ENCODE results near the gene SAMD4A. TPM values are rescaled to one million over a fixed set of nuclear protein-coding genes. Genes with fewer than 3 reads are reported as not detected.

Gene SAMD4A
- total and polyA plus RNA-seq, 4 donors, result 17.5 to 31.6 (median 24.5) TPM

GRCh38 chr14:54808326-54809161, 241.6 kb downstream of the SAMD4A start:
- peaks cover 14% of the 10 kb centered on the region for H3K4me1 ChIP-seq (ENCODE audit: control insufficient read depth, insufficient read depth, low read length)

GRCh38 chr14:54809767-54810166, 242.8 kb downstream of the SAMD4A start:
- H3K4me3 ChIP-seq (ENCODE audit: low read depth, low read length), result no peak overlapping the region
- no peaks in the 10 kb centered on the region for H3K9me3 ChIP-seq (ENCODE audit: control insufficient read depth, insufficient read depth, low read length)
- peaks cover 2% of the 10 kb centered on the region for H3K27me3 ChIP-seq (ENCODE audit: control insufficient read depth, insufficient read depth, low read length)
- peaks cover 14% of the 10 kb centered on the region for H3K4me1 ChIP-seq (ENCODE audit: control insufficient read depth, insufficient read depth, low read length)
- H3K27ac ChIP-seq (ENCODE audit: low read depth, low read length), result no peak overlapping the region
- 97% methylated on average over 5 of the region's 8 CpGs for WGBS (ENCODE audit: insufficient coverage)
- no peak for DNase-seq (ENCODE audit: low read depth in 4 of 6, low spot score in 6 of 6)
- H3K36me3 ChIP-seq (ENCODE audit: control insufficient read depth, insufficient read depth, low read length), result no peaks in the 10 kb centered on the region

More at GRCh38 chr14:54808326-54809161, 241.6 kb downstream of the SAMD4A start:
- H3K27ac ChIP-seq (ENCODE audit: low read depth, low read length), result no peak overlapping the region
- no peaks in the 10 kb centered on the region for H3K9me3 ChIP-seq (ENCODE audit: control insufficient read depth, insufficient read depth, low read length)
- DNase-seq (ENCODE audit: low read depth in 4 of 6, low spot score in 6 of 6), result no peak
- H3K36me3 ChIP-seq (ENCODE audit: control insufficient read depth, insufficient read depth, low read length), result no peaks in the 10 kb centered on the region
- 64% methylated on average over 3 of the region's 8 CpGs for WGBS (ENCODE audit: insufficient coverage)
- peaks cover 2% of the 10 kb centered on the region for H3K27me3 ChIP-seq (ENCODE audit: control insufficient read depth, insufficient read depth, low read length)
- no peak overlapping the region for H3K4me3 ChIP-seq (ENCODE audit: low read depth, low read length)

- H3K27ac ChIP-seq (ENCODE audit: low read depth, low read length), result no peak overlapping the region
- WGBS (ENCODE audit: insufficient coverage), result 66% methylated on average over 3 of the region's 6 CpGs
- peaks cover 4% of the 10 kb centered on the region for H3K4me1 ChIP-seq (ENCODE audit: control insufficient read depth, insufficient read depth, low read length)
- no peaks in the 10 kb centered on the region for H3K27me3 ChIP-seq (ENCODE audit: control insufficient read depth, insufficient read depth, low read length)
- no peak for DNase-seq (ENCODE audit: low read depth in 4 of 6, low spot score in 6 of 6)
- H3K4me3 ChIP-seq (ENCODE audit: low read depth, low read length), result no peak overlapping the region
- H3K36me3 ChIP-seq (ENCODE audit: control insufficient read depth, insufficient read depth, low read length), result no peaks in the 10 kb centered on the region
- H3K9me3 ChIP-seq (ENCODE audit: control insufficient read depth, insufficient read depth, low read length), result no peaks in the 10 kb centered on the region
Measured at GRCh38 chr14:54812617-54813016, 245.7 kb downstream of the SAMD4A start.

- WGBS (ENCODE audit: insufficient coverage), result 100% methylated on average over 1 of the region's 2 CpGs
Measured at GRCh38 chr14:54813081-54813480, 246.2 kb downstream of the SAMD4A start.

GRCh38 chr14:54814076-54814475, 247.1 kb downstream of the SAMD4A start:
- Histone ChIP-seq H3K27me3 (ENCODE audit: control insufficient read depth, insufficient read depth, low read length) (no peaks in the 10 kb centered on the region), H3K4me1 (ENCODE audit: control insufficient read depth, insufficient read depth, low read length) (peaks cover 9% of the 10 kb centered on the region), H3K9me3 (ENCODE audit: control insufficient read depth, insufficient read depth, low read length) (no peaks in the 10 kb centered on the region), H3K36me3 (ENCODE audit: control insufficient read depth, insufficient read depth, low read length) (no peaks in the 10 kb centered on the region), H3K4me3 (ENCODE audit: low read depth, low read length) (no peak overlapping the region), H3K27ac (ENCODE audit: low read depth, low read length) (no peak overlapping the region)
- DNase-seq (ENCODE audit: low read depth in 4 of 6, low spot score in 6 of 6), result no peak
- WGBS (ENCODE audit: insufficient coverage), result 82% methylated on average over 3 of the region's 5 CpGs

More at GRCh38 chr14:54813081-54813480, 246.2 kb downstream of the SAMD4A start:
- Histone ChIP-seq H3K27me3 (ENCODE audit: control insufficient read depth, insufficient read depth, low read length) (no peaks in the 10 kb centered on the region), H3K4me1 (ENCODE audit: control insufficient read depth, insufficient read depth, low read length) (peaks cover 5% of the 10 kb centered on the region), H3K9me3 (ENCODE audit: control insufficient read depth, insufficient read depth, low read length) (no peaks in the 10 kb centered on the region), H3K36me3 (ENCODE audit: control insufficient read depth, insufficient read depth, low read length) (no peaks in the 10 kb centered on the region), H3K27ac (ENCODE audit: low read depth, low read length) (no peak overlapping the region), H3K4me3 (ENCODE audit: low read depth, low read length) (no peak overlapping the region)
- DNase-seq (ENCODE audit: low read depth in 4 of 6, low spot score in 6 of 6), result no peak

GRCh38 chr14:54815016-54815415, 248.1 kb downstream of the SAMD4A start:
- 74% methylated on average over 12 of the region's 12 CpGs for WGBS (ENCODE audit: insufficient coverage)

GRCh38 chr14:54815515-54815914, 248.6 kb downstream of the SAMD4A start:
- no peak overlapping the region for H3K27ac ChIP-seq (ENCODE audit: low read depth, low read length)
- H3K36me3 ChIP-seq (ENCODE audit: control insufficient read depth, insufficient read depth, low read length), result no peaks in the 10 kb centered on the region
- H3K27me3 ChIP-seq (ENCODE audit: control insufficient read depth, insufficient read depth, low read length), result no peaks in the 10 kb centered on the region
- no peak for DNase-seq (ENCODE audit: low read depth in 4 of 6, low spot score in 6 of 6)
- no peak overlapping the region for H3K4me3 ChIP-seq (ENCODE audit: low read depth, low read length)
- H3K4me1 ChIP-seq (ENCODE audit: control insufficient read depth, insufficient read depth, low read length), result peaks cover 13% of the 10 kb centered on the region
- 70% methylated on average over 2 of the region's 6 CpGs for WGBS (ENCODE audit: insufficient coverage)
- no peaks in the 10 kb centered on the region for H3K9me3 ChIP-seq (ENCODE audit: control insufficient read depth, insufficient read depth, low read length)

More at GRCh38 chr14:54815016-54815415, 248.1 kb downstream of the SAMD4A start:
- no peak overlapping the region for H3K4me3 ChIP-seq (ENCODE audit: low read depth, low read length)
- H3K27ac ChIP-seq (ENCODE audit: low read depth, low read length), result no peak overlapping the region
- peaks cover 13% of the 10 kb centered on the region for H3K4me1 ChIP-seq (ENCODE audit: control insufficient read depth, insufficient read depth, low read length)
- no peaks in the 10 kb centered on the region for H3K36me3 ChIP-seq (ENCODE audit: control insufficient read depth, insufficient read depth, low read length)
- no peaks in the 10 kb centered on the region for H3K9me3 ChIP-seq (ENCODE audit: control insufficient read depth, insufficient read depth, low read length)
- DNase-seq (ENCODE audit: low read depth in 4 of 6, low spot score in 6 of 6), result no peak
- H3K27me3 ChIP-seq (ENCODE audit: control insufficient read depth, insufficient read depth, low read length), result no peaks in the 10 kb centered on the region

GRCh38 chr14:54816450-54816849, 249.5 kb downstream of the SAMD4A start:
- no peaks in the 10 kb centered on the region for H3K9me3 ChIP-seq (ENCODE audit: control insufficient read depth, insufficient read depth, low read length)
- no peaks in the 10 kb centered on the region for H3K27me3 ChIP-seq (ENCODE audit: control insufficient read depth, insufficient read depth, low read length)
- no peak overlapping the region for H3K4me3 ChIP-seq (ENCODE audit: low read depth, low read length)
- no peak for DNase-seq (ENCODE audit: low read depth in 4 of 6, low spot score in 6 of 6)
- H3K27ac ChIP-seq (ENCODE audit: low read depth, low read length), result no peak overlapping the region
- no peaks in the 10 kb centered on the region for H3K36me3 ChIP-seq (ENCODE audit: control insufficient read depth, insufficient read depth, low read length)
- no CpG with 5 or more reads among the region's 1 CpG for WGBS (ENCODE audit: insufficient coverage)
- peaks cover 13% of the 10 kb centered on the region for H3K4me1 ChIP-seq (ENCODE audit: control insufficient read depth, insufficient read depth, low read length)

GRCh38 chr14:54817506-54817905, 250.6 kb downstream of the SAMD4A start:
- no peak overlapping the region for H3K27ac ChIP-seq (ENCODE audit: low read depth, low read length)
- WGBS (ENCODE audit: insufficient coverage), result 94% methylated on average over 2 of the region's 5 CpGs
- H3K27me3 ChIP-seq (ENCODE audit: control insufficient read depth, insufficient read depth, low read length), result no peaks in the 10 kb centered on the region
- peaks cover 13% of the 10 kb centered on the region for H3K4me1 ChIP-seq (ENCODE audit: control insufficient read depth, insufficient read depth, low read length)
- no peak for DNase-seq (ENCODE audit: low read depth in 4 of 6, low spot score in 6 of 6)
- H3K9me3 ChIP-seq (ENCODE audit: control insufficient read depth, insufficient read depth, low read length), result no peaks in the 10 kb centered on the region
- H3K4me3 ChIP-seq (ENCODE audit: low read depth, low read length), result no peak overlapping the region
- H3K36me3 ChIP-seq (ENCODE audit: control insufficient read depth, insufficient read depth, low read length), result no peaks in the 10 kb centered on the region

Data from spinal cord (tissue), 10 donors.